GM12874 (cell line): ENCODE results near the gene LONP2.

ENCODE experiments used
- CTCF ChIP-seq: IDR thresholded peaks from 2 replicates; pipeline ENCODE4 v1.5.1; 2011; ENCODE audit warnings: low read depth, mild to moderate bottlenecking, control low read depth, low read length, moderate library complexity; ENCODE audit not compliant: insufficient read depth

The LONP2 gene

GRCh38 chr16:48244080-48244862 is at the start of gene LONP2:
LONP2 (plus strand) TSS chr16:48244300; CDS start chr16:48244389, 89 bp downstream.
- TF ChIP-seq CTCF: no peak

- TF ChIP-seq CTCF: no peak
These were observed 49.1 kb upstream of the LONP2 start for GRCh38 chr16:48194828-48195556.

GRCh38 chr16:48197294-48197693 is 46.8 kb upstream of the LONP2 start:
- no peak for TF ChIP-seq CTCF

GRCh38 chr16:48201515-48202201 is 42.4 kb upstream of the LONP2 start:
- no peak for TF ChIP-seq CTCF

GRCh38 chr16:48203974-48204824 is 39.9 kb upstream of the LONP2 start:
- TF ChIP-seq CTCF: no peak

GRCh38 chr16:48204825-48205151 is 39.3 kb upstream of the LONP2 start:
- no peak for TF ChIP-seq CTCF
